HepG2 (cell line): ENCODE data around the gene WWTR1. TPM values are rescaled to one million over a fixed set of nuclear protein-coding genes. Genes with fewer than 3 reads are reported as not detected.

Source experiments
- ATAC-seq: fragments of 200-7000 bp; cut with Tn5 transposase; 3 replicates; pipeline ENCODE4 v1.9.1; 2020; ENCODE audit warnings: mild to moderate bottlenecking, moderate library complexity
- BruUV-seq: library from RNA; stranded (reverse); fragments of 400-500 nt; replicated peaks from 2 replicates; lab custom pipeline; 2021; lab: Mats Ljungman, UMichigan
- CTCF ChIA-PET: fragments of 300-600 bp; formaldehyde crosslinking; extraction: SDS; loops from one replicate; lab custom pipeline; 2021; ENCODE audit warnings: low total read pairs, inconsistent platforms, low intra/inter-chr PET ratio; lab: Yijun Ruan, JAX
- POLR2A ChIA-PET: fragments of 350-600 bp; sonication (Branson Sonifier 250); formaldehyde crosslinking; loops from one replicate; lab custom pipeline; 2020; ENCODE audit warnings: antibody characterized with exemption, inconsistent platforms; lab: Yijun Ruan, JAX
- DNase-seq: peaks from one replicate; pipeline ENCODE4 v3.0.0-alpha.2; 2015; ENCODE audit warnings: low spot score
- FAIRE-seq: peaks from 3 replicates; lab custom pipeline; 2011; peaks lifted over from hg19 to GRCh38; lab: Jason Lieb, UNC
- H2AFZ ChIP-seq: one replicate; pipeline ENCODE4 v1.6.1; 2011; ENCODE audit warnings: low read length, inconsistent platforms
- H3K27ac ChIP-seq: fragments of 300-600 bp; 3 replicates; pipeline ENCODE4 v1.8.0; 2011; ENCODE audit warnings: mixed run types, mild to moderate bottlenecking, mixed read lengths, low read length, inconsistent platforms; ENCODE audit not compliant: insufficient read depth; ENCODE audit errors: extremely low read length
- H3K27me3 ChIP-seq, 2 experiments: fragments of 200-600 bp in 1 of 2; 2 replicates in 1 of 2; 3 replicates in 1 of 2; pipeline versions ENCODE4 v1.6.0 to v1.8.0; 2011; ENCODE audit warnings: low read length in 2 of 2, mild to moderate bottlenecking in 2 of 2, moderate library complexity in 2 of 2, inconsistent platforms in 1 of 2; ENCODE audit not compliant: insufficient read depth in 2 of 2, control insufficient read depth in 1 of 2
- H3K36me3 ChIP-seq, 2 experiments: fragments of 200-600 bp in 1 of 2; replicated peaks in 1 of 2; 2 replicates in 1 of 2; 3 replicates in 1 of 2; pipeline versions ENCODE4 v1.5.1 to v1.8.0; 2011; ENCODE audit warnings: low read length in 2 of 2, inconsistent platforms in 1 of 2; ENCODE audit not compliant: insufficient read depth in 2 of 2, control insufficient read depth in 1 of 2
- H3K4me1 ChIP-seq: 2 replicates; pipeline ENCODE4 v1.5.1; 2012; ENCODE audit warnings: low read length, inconsistent platforms; ENCODE audit not compliant: insufficient read depth
- H3K4me2 ChIP-seq: 2 replicates; pipeline ENCODE4 v1.6.0; 2011; ENCODE audit warnings: low read depth, low read length, inconsistent platforms
- H3K4me3 ChIP-seq, 3 experiments: fragments of 200-600 bp in 1 of 3; sonication (generic), shearing (Covaris generic) in 1 of 3; replicated peaks in 1 of 3; 2 replicates each; pipeline ENCODE4 v1.5.1; 2011 to 2016; ENCODE audit warnings: low read length in 3 of 3, inconsistent platforms in 2 of 3, low read depth in 2 of 3, mild to moderate bottlenecking in 2 of 3, control low read depth in 1 of 3, mixed read lengths in 1 of 3; ENCODE audit not compliant: insufficient read depth in 1 of 3
- H3K79me2 ChIP-seq: one replicate; pipeline ENCODE4 v1.6.1; 2011; ENCODE audit warnings: low read length, inconsistent platforms; ENCODE audit not compliant: insufficient read depth
- H3K9ac ChIP-seq: 2 replicates; pipeline ENCODE4 v1.6.0; 2011; ENCODE audit warnings: mild to moderate bottlenecking, low read depth, low read length, inconsistent platforms; ENCODE audit not compliant: insufficient read depth
- H3K9me3 ChIP-seq: 2 replicates; pipeline ENCODE4 v1.5.1; 2012; ENCODE audit warnings: mild to moderate bottlenecking, low read length
- H4K20me1 ChIP-seq: 2 replicates; pipeline ENCODE4 v1.6.0; 2011; ENCODE audit warnings: inconsistent platforms, mild to moderate bottlenecking, low read length, moderate library complexity; ENCODE audit not compliant: insufficient read depth
- ATRX ChIP-seq: sonication (generic); formaldehyde crosslinking; IDR thresholded peaks from 2 replicates; pipeline ENCODE4 v1.4.0; 2020; ENCODE audit warnings: missing genetic modification reagents, borderline replicate concordance
- CBFB ChIP-seq: sonication (generic); formaldehyde crosslinking; IDR thresholded peaks from 2 replicates; pipeline ENCODE4 v1.4.0; 2020; ENCODE audit warnings: missing genetic modification reagents
- GABPA ChIP-seq, 2 experiments: IDR thresholded peaks; 2 replicates each; pipeline ENCODE4 v1.6.1; 2011 to 2016; ENCODE audit warnings: low read depth in 2 of 2, low read length in 1 of 2, missing biosample characterization in 1 of 2, missing genetic modification characterization in 1 of 2
- GATA4 ChIP-seq: sonication (generic); IDR thresholded peaks from 2 replicates; pipeline ENCODE4 v1.6.1; 2016; ENCODE audit warnings: antibody characterized with exemption, low read depth, borderline replicate concordance
- GTF2F1 ChIP-seq: fragments of 150-350 bp; IDR thresholded peaks from 2 replicates; pipeline ENCODE4 v1.6.1; 2014; ENCODE audit warnings: low read length
- GTF3A ChIP-seq: sonication (generic); formaldehyde crosslinking; conservative IDR thresholded peaks from 2 replicates; pipeline ENCODE4 v1.4.0; 2020; ENCODE audit warnings: mild to moderate bottlenecking, missing genetic modification reagents
- NFIC ChIP-seq: IDR thresholded peaks from 2 replicates; pipeline ENCODE4 v1.6.1; 2012; ENCODE audit warnings: mild to moderate bottlenecking, low read length, inconsistent platforms
- NR1H2 ChIP-seq: sonication (generic); formaldehyde crosslinking; IDR thresholded peaks from 2 replicates; pipeline ENCODE4 v1.8.1; 2022; ENCODE audit warnings: low read depth, missing genetic modification reagents, borderline replicate concordance
- SAP130 ChIP-seq: IDR thresholded peaks from 2 replicates; pipeline ENCODE4 v1.6.1; 2016; ENCODE audit warnings: low read depth
- U2AF2 ChIP-seq: fragments of 200-400 bp; formaldehyde crosslinking; IDR thresholded peaks from 2 replicates; pipeline ENCODE4 v1.6.1; 2017; ENCODE audit warnings: low read depth, mild to moderate bottlenecking, low read length
- ZFP82 ChIP-seq: sonication (generic); formaldehyde crosslinking; IDR thresholded peaks from 2 replicates; pipeline ENCODE4 v1.5.1; 2020; ENCODE audit warnings: mild to moderate bottlenecking, missing genetic modification reagents, borderline replicate concordance
- ZNF160 ChIP-seq: sonication (generic); formaldehyde crosslinking; IDR thresholded peaks from 2 replicates; pipeline ENCODE4 v1.8.0; 2022; ENCODE audit warnings: mild to moderate bottlenecking, inconsistent platforms, missing genetic modification reagents
- ZNF3 ChIP-seq: IDR thresholded peaks from 2 replicates; pipeline ENCODE4 v1.7.0; 2017; ENCODE audit warnings: inconsistent platforms
- ZNF589 ChIP-seq: sonication (generic); formaldehyde crosslinking; conservative IDR thresholded peaks from 2 replicates; pipeline ENCODE4 v1.8.0; 2022; ENCODE audit warnings: mild to moderate bottlenecking, moderate library complexity, missing genetic modification reagents
- ZNF782 ChIP-seq: sonication (generic); formaldehyde crosslinking; IDR thresholded peaks from 2 replicates; pipeline ENCODE4 v1.4.0; 2020; ENCODE audit warnings: missing genetic modification reagents, mild to moderate bottlenecking, borderline replicate concordance
- ZNF816 ChIP-seq: sonication (generic); formaldehyde crosslinking; IDR thresholded peaks from 2 replicates; pipeline ENCODE4 v1.8.0; 2022; ENCODE audit warnings: missing genetic modification reagents, mild to moderate bottlenecking, borderline replicate concordance
- ZSCAN30 ChIP-seq: sonication (generic); formaldehyde crosslinking; IDR thresholded peaks from 2 replicates; pipeline ENCODE4 v1.5.0; 2020; ENCODE audit warnings: mild to moderate bottlenecking, missing genetic modification reagents
- WGBS: methylation state at CpG from one replicate; pipeline ENCODE4 v1.1.6; 2017; ENCODE audit warnings: low lambda C conversion rate; 5-methylcytosine and 5-hydroxymethylcytosine counted together
- in situ Hi-C: cut with HindIII; loops from 2 replicates; pipeline ENCODE4 v1.10.0; 2017; ENCODE audit warnings: low pct_unique_long_range_greater_than_20kb; ENCODE audit not compliant: extremely low pct_ligation_motif_present
- intact Hi-C: fragments of 100-400 bp; cut with micrococcal nuclease; formaldehyde crosslinking; loops from one replicate; pipeline ENCODE4 v1.10.0; 2022; ENCODE audit not compliant: unreplicated experiment
- polyA plus RNA-seq, 8 experiments: library from polyadenylated mRNA; depleted of rRNA in 3 of 8; stranded (reverse) in 7 of 8; unstranded in 1 of 8; fragments of >200 nt; fragmentation: Illumina TruSeq in 4 of 8; extraction: Trizol in 4 of 8; gene quantifications; 2 replicates each; pipeline versions ENCODE4 v1.2.1 to v1.2.3, GENCODE V29; 2011 to 2016; ENCODE audit warnings: low read depth in 4 of 8, missing spikeins in 1 of 8, mixed read lengths in 1 of 8; ENCODE audit not compliant: insufficient read depth in 1 of 8
- total RNA-seq, 5 experiments: library from RNA; depleted of rRNA; stranded (reverse); fragments of >200 nt; fragmentation: Illumina TruSeq; extraction: Trizol; gene quantifications; 2 replicates each; pipeline ENCODE4 v1.2.3, GENCODE V29; 2016; ENCODE audit warnings: low read depth in 1 of 5
- TF ChIP-seq, protein P1 (sequence below): sonication (generic); formaldehyde crosslinking; IDR thresholded peaks from 2 replicates; pipeline ENCODE4 v1.8.1; 2023; ENCODE audit warnings: missing genetic modification reagents, inconsistent platforms, borderline replicate concordance
- TF ChIP-seq, protein P2 (sequence below): sonication (generic); formaldehyde crosslinking; IDR thresholded peaks from 2 replicates; pipeline ENCODE4 v1.9.0; 2022; ENCODE audit warnings: low read depth, missing genetic modification reagents
- TF ChIP-seq, protein P3 (sequence below): sonication (generic); formaldehyde crosslinking; IDR thresholded peaks from 2 replicates; pipeline ENCODE4 v1.4.0; 2020; ENCODE audit warnings: missing genetic modification reagents, low read depth, mild to moderate bottlenecking, borderline replicate concordance
- TF ChIP-seq, protein P4 (sequence below): sonication (generic); formaldehyde crosslinking; IDR thresholded peaks from 2 replicates; pipeline ENCODE4 v1.5.0; 2020; ENCODE audit warnings: missing genetic modification reagents

The WWTR1 gene
- total and polyA plus RNA-seq, 2 of the 13 experiments (the other 11 are each of a cell fraction or from before 2014, with no cell fraction given): 19.7 to 139 TPM

DNA sequence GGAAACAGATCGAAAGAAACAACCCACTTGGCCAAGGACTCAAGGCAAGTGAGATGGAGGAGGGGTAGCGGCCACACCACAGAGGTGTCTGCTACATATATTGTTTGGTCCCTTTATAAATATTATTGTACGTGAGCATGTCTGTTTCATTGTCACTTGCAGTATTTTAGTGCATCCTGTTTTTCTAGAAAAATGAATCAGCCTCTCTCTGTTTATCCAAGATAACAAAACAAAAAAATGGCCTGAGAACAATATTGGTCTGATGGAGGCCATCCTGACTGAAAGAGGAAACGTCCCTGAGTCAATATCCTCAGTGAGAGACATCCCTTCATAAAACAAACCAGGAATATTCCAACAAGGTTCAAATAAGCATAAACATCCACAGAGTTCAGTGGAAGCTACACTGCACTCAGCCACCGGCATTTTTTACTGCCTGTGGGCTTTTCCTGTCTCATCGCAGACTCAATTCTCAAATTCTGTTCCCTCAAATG is 42.0 kb downstream of the WWTR1 start:
- H3K36me3 ChIP-seq: peaks cover 1 to 18% of the 10 kb centered on the region in 2 experiments
- peak overlapping the region; percentile 1; the same call in 1 of the 2 replicates for H3K4me2 ChIP-seq
- intact Hi-C loops (no loop called here), in situ Hi-C loops (no loop called here)
- ChIA-PET CTCF (no interaction called here), POLR2A (no interaction called here)
- WGBS: 79% methylated on average over 6 of the region's 6 CpGs
- peak; percentile 51; the same call in 2 of the 3 replicates for ATAC-seq
- no peaks in the 10 kb centered on the region for H3K9me3 ChIP-seq
- DNase-seq: peak; percentile 48
- H3K79me2 ChIP-seq: peaks cover 95% of the 10 kb centered on the region
- H4K20me1 ChIP-seq: peaks cover 10% of the 10 kb centered on the region
- FAIRE-seq: no peak
- H3K4me3 ChIP-seq: no peak overlapping the region
- 0 out of 2 replicates have a peak overlapping the region, but pooled peaks have one; percentile 3 for H3K9ac ChIP-seq
- H3K27ac ChIP-seq: peak overlapping the region; percentile 52
- no peak overlapping the region for H2AFZ ChIP-seq
- BruUV-seq: no TSS peak
- H3K4me1 ChIP-seq: peaks cover 100% of the 10 kb centered on the region
- H3K27me3 ChIP-seq: no peaks in the 10 kb centered on the region
- TF ChIP-seq ZNF160 (CRISPR knock-in tag) (no peak), NR1H2 (CRISPR knock-in tag) (no peak), ATRX (CRISPR knock-in tag) (no peak), ZNF3 (CRISPR knock-in tag) (no peak), U2AF2 (no peak), ZFP82 (no peak), GATA4 (peak; percentile 72; the same call in 1 of the 2 replicates), SAP130 (CRISPR knock-in tag) (peak; percentile 11; the same call in 1 of the 2 replicates), ZNF782 (no peak), GTF3A (CRISPR knock-in tag) (no peak), GABPA (IDR thresholded peaks at IDR 0.05; ENCODE audit: low read depth, low read length) (no peak), GABPA (CRISPR knock-in tag; IDR thresholded peaks at IDR 0.05; ENCODE audit: low read depth) (no peak), GTF2F1 (no peak), CBFB (CRISPR knock-in tag) (no peak), ZNF816 (CRISPR knock-in tag) (no peak), ZNF589 (CRISPR knock-in tag) (no peak), NFIC (no peak), ZSCAN30 (CRISPR knock-in tag) (no peak)
- TF ChIP-seq, protein P1, sequence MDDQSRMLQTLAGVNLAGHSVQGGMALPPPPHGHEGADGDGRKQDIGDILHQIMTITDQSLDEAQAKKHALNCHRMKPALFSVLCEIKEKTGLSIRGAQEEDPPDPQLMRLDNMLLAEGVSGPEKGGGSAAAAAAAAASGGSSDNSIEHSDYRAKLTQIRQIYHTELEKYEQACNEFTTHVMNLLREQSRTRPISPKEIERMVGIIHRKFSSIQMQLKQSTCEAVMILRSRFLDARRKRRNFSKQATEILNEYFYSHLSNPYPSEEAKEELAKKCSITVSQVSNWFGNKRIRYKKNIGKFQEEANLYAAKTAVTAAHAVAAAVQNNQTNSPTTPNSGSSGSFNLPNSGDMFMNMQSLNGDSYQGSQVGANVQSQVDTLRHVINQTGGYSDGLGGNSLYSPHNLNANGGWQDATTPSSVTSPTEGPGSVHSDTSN: no peak
- TF ChIP-seq, protein P2, sequence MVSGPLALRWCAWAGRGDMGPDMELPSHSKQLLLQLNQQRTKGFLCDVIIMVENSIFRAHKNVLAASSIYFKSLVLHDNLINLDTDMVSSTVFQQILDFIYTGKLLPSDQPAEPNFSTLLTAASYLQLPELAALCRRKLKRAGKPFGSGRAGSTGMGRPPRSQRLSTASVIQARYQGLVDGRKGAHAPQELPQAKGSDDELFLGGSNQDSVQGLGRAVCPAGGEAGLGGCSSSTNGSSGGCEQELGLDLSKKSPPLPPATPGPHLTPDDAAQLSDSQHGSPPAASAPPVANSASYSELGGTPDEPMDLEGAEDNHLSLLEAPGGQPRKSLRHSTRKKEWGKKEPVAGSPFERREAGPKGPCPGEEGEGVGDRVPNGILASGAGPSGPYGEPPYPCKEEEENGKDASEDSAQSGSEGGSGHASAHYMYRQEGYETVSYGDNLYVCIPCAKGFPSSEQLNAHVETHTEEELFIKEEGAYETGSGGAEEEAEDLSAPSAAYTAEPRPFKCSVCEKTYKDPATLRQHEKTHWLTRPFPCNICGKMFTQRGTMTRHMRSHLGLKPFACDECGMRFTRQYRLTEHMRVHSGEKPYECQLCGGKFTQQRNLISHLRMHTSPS (CRISPR knock-in tag): no peak
- TF ChIP-seq, protein P3, sequence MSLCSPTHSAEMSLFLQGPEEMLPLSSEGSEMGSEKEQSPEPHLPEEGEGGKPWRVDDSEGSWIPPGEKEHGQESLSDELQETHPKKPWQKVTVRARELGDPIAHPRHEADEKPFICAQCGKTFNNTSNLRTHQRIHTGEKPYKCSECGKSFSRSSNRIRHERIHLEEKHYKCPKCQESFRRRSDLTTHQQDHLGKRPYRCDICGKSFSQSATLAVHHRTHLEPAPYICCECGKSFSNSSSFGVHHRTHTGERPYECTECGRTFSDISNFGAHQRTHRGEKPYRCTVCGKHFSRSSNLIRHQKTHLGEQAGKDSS (CRISPR knock-in tag): no peak
- TF ChIP-seq, protein P4, sequence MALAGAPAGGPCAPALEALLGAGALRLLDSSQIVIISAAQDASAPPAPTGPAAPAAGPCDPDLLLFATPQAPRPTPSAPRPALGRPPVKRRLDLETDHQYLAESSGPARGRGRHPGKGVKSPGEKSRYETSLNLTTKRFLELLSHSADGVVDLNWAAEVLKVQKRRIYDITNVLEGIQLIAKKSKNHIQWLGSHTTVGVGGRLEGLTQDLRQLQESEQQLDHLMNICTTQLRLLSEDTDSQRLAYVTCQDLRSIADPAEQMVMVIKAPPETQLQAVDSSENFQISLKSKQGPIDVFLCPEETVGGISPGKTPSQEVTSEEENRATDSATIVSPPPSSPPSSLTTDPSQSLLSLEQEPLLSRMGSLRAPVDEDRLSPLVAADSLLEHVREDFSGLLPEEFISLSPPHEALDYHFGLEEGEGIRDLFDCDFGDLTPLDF (CRISPR knock-in tag): no peak
